Measurements from ENCODE around the gene C5AR1.
"Not testable (repeated sequence)": the region's sequence is repeated elsewhere in the genome, so short reads cannot be mapped to it uniquely, and the experiment has no call there.

Gene C5AR1

GRCh38 chr19:47284324-47284899 is 25.2 kb upstream of the C5AR1 start:
- DNase-seq (ENCODE audit: low read depth): peak; percentile 56

GRCh38 chr19:47296036-47296435 is 13.6 kb upstream of the C5AR1 start:
- DNase-seq (ENCODE audit: low read depth): peak; percentile 73

GRCh38 chr19:47300867-47301266 is 8.8 kb upstream of the C5AR1 start:
- DNase-seq (ENCODE audit: low read depth): not testable (repeated sequence)

- DNase-seq (ENCODE audit: low read depth): no peak
Measured at GRCh38 chr19:47302249-47302648, 7.4 kb upstream of the C5AR1 start.

GRCh38 chr19:47303966-47304365 is 5.7 kb upstream of the C5AR1 start:
- no peak for DNase-seq (ENCODE audit: low read depth)

GRCh38 chr19:47305309-47305751 is 4.3 kb upstream of the C5AR1 start:
- DNase-seq (ENCODE audit: low read depth): peak; percentile 94

GRCh38 chr19:47306303-47306702 is 3.4 kb upstream of the C5AR1 start:
- DNase-seq (ENCODE audit: low read depth): no peak

- no peak for DNase-seq (ENCODE audit: low read depth)
Measured at GRCh38 chr19:47309038-47309437, 623 bp upstream of the C5AR1 start.

GRCh38 chr19:47310323-47310722 is 662 bp downstream of the C5AR1 start:
- no peak for DNase-seq (ENCODE audit: low read depth)

GRCh38 chr19:47310819-47311218 is 1.2 kb downstream of the C5AR1 start:
- DNase-seq (ENCODE audit: low read depth): peak; percentile 46

- no peak for DNase-seq (ENCODE audit: low read depth)
Measured at GRCh38 chr19:47312366-47313006, 2.8 kb downstream of the C5AR1 start.

GRCh38 chr19:47313754-47314295 is 4.2 kb downstream of the C5AR1 start:
- DNase-seq (ENCODE audit: low read depth): no peak

GRCh38 chr19:47315125-47315821 is 5.6 kb downstream of the C5AR1 start:
- peak; percentile 99 for DNase-seq (ENCODE audit: low read depth)

GRCh38 chr19:47316513-47316912 is 6.9 kb downstream of the C5AR1 start:
- DNase-seq (ENCODE audit: low read depth): no peak

- DNase-seq (ENCODE audit: low read depth): no peak
Measured at GRCh38 chr19:47319923-47320871, 10.5 kb downstream of the C5AR1 start.

- no peak for DNase-seq (ENCODE audit: low read depth)
Measured at GRCh38 chr19:47321630-47322029, 12.0 kb downstream of the C5AR1 start.

- DNase-seq (ENCODE audit: low read depth): no peak
Measured at GRCh38 chr19:47322058-47322457, 12.4 kb downstream of the C5AR1 start.

- no peak for DNase-seq (ENCODE audit: low read depth)
Measured at GRCh38 chr19:47323409-47323808, 13.7 kb downstream of the C5AR1 start.

- no peak for DNase-seq (ENCODE audit: low read depth)
Measured at GRCh38 chr19:47323872-47324271, 14.2 kb downstream of the C5AR1 start.

- DNase-seq (ENCODE audit: low read depth): no peak
Measured at GRCh38 chr19:47324502-47324901, 14.8 kb downstream of the C5AR1 start.

- DNase-seq (ENCODE audit: low read depth): peak; percentile 85
Measured at GRCh38 chr19:47330466-47330869, 20.8 kb downstream of the C5AR1 start.

GRCh38 chr19:47331490-47331889 is 21.8 kb downstream of the C5AR1 start:
- DNase-seq (ENCODE audit: low read depth): no peak
